ENCODE data around the gene EFNA2. TPM values are rescaled to one million over a fixed set of nuclear protein-coding genes. Genes with fewer than 3 reads are reported as not detected.

EFNA2 gene
- total RNA-seq, 2 donors from 2014 or later = not detected

DNA sequence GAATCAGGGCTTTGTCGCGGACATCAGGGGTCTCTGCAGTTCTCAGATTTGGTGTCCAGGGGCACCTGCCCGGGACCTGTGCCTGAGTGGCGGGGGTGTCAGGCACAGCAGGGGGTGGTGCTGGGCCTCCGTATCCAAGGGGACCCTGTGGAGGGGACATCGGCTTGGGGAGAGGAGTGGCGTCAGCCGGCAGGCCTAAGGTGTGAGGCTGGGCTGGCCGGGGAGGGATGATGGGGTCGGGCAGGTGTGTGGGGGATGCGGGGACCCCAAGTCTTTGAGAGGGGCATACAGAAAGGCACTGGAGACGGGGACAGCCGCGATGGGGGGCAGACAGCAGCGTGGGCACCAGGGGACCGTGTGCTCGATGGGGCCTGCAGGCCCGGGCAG lies 2.5 kb downstream of the EFNA2 start:
- Mint-ChIP-seq H3K9me3 (no peaks in the 10 kb centered on the region), H3K27ac (no peak overlapping the region), H3K4me3 (no peak overlapping the region), H3K27me3 (peaks cover 19% of the 10 kb centered on the region), H3K36me3 (ENCODE audit: low read depth) (no peaks in the 10 kb centered on the region), H3K4me1 (no peaks in the 10 kb centered on the region)
- no peak for ATAC-seq (replicated peaks)

DNA sequence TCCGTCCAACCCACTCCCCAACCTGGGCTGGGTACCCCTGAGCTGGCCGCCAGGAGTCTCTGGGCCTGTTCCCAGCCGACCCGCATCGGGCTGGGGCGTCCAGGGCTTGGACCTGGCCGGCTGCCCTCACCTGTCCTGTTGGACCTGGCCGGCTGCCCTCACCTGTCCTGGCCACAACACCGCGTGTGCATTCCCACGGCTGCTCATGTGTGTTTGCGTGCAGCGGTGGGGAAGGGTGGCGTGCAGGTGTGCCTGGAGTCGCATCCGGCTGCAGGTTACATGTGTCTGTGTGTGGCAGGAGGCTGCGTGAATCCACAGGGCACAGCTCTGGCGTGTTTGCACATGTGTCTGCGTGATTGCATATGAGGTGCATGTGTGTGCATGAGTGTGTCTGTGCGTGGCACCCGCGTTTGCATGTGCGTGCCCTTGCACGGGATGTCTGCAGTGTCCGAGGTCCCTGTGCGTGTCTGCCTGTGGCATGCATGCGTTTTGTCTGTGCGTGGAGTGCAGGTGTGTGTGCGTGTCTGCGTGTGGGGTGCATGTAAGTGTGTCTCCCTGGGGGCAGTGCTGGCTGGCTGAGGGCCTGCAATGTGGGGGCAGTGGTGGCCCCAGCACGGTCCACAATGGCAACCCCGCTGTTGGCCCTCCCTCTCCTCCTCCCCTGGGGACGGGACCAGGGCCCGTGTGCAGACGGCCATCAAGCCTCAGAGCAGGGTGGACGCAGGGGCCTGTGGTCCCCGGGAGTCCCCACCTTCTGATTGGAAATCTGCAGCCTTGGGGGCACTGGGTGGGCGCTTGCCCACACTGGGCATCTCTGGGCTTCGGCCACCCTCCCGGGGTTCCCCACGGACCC lies 3.4 kb downstream of the EFNA2 start:
- H3K36me3 Mint-ChIP-seq (ENCODE audit: low read depth) = no peaks in the 10 kb centered on the region
- no peak overlapping the region for H3K27ac Mint-ChIP-seq
- H3K27me3 Mint-ChIP-seq = peaks cover 19% of the 10 kb centered on the region
- H3K4me1 Mint-ChIP-seq = no peaks in the 10 kb centered on the region
- H3K4me3 Mint-ChIP-seq = no peak overlapping the region
- ATAC-seq (replicated peaks) = no peak
- no peaks in the 10 kb centered on the region for H3K9me3 Mint-ChIP-seq

DNA sequence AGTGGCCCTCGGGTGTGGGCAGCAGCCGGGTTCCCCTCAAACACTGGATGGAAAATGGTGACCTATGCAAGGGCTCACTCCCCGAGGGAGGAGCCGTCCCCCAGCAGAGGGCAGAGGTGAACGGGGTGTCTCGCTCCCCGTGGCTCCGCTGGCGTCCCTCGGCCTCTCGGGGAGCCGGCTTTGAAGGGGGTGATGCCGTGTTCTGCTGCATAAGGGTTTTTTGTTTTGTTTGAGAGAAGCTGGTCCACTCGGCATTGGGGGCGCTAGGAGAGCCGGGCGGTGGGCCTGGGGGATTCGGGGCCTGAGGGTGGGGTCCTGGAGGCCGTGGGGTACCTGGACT lies 4.0 kb downstream of the EFNA2 start:
- ATAC-seq (replicated peaks) = no peak
- Mint-ChIP-seq H3K27ac (no peak overlapping the region), H3K9me3 (no peaks in the 10 kb centered on the region), H3K27me3 (peaks cover 13% of the 10 kb centered on the region), H3K4me1 (no peaks in the 10 kb centered on the region), H3K36me3 (ENCODE audit: low read depth) (no peaks in the 10 kb centered on the region), H3K4me3 (no peak overlapping the region)

DNA sequence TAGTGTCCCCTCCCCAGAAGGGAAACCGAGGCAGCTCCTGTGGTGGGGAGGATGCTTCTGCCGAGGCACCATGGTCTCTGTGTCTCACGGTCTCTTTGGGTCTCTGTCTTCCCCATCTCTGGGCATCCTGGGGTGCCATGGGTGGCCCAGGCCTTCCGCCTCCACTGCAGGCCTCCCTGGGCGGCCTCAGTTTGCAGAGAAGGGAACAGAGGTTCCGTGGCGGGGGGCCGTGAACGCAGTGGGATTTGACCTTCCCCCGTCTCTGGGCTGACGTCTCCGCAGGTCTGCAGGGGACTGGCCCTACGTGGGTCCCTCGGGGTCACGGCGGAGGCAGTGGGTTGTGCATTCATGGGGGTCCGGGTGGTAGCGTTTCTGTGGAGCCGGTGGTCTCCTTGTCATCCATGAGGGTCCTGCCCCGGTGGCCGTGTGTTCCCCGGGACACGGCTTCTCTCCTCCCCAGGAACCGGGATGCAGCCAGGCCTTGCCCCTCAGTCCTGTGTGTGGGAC lies 4.6 kb downstream of the EFNA2 start:
- peaks cover 10% of the 10 kb centered on the region for H3K27me3 Mint-ChIP-seq
- no peaks in the 10 kb centered on the region for H3K4me1 Mint-ChIP-seq
- no peak overlapping the region for H3K27ac Mint-ChIP-seq
- H3K4me3 Mint-ChIP-seq = no peak overlapping the region
- no peaks in the 10 kb centered on the region for H3K36me3 Mint-ChIP-seq (ENCODE audit: low read depth)
- no peaks in the 10 kb centered on the region for H3K9me3 Mint-ChIP-seq
- ATAC-seq (replicated peaks) = no peak

DNA sequence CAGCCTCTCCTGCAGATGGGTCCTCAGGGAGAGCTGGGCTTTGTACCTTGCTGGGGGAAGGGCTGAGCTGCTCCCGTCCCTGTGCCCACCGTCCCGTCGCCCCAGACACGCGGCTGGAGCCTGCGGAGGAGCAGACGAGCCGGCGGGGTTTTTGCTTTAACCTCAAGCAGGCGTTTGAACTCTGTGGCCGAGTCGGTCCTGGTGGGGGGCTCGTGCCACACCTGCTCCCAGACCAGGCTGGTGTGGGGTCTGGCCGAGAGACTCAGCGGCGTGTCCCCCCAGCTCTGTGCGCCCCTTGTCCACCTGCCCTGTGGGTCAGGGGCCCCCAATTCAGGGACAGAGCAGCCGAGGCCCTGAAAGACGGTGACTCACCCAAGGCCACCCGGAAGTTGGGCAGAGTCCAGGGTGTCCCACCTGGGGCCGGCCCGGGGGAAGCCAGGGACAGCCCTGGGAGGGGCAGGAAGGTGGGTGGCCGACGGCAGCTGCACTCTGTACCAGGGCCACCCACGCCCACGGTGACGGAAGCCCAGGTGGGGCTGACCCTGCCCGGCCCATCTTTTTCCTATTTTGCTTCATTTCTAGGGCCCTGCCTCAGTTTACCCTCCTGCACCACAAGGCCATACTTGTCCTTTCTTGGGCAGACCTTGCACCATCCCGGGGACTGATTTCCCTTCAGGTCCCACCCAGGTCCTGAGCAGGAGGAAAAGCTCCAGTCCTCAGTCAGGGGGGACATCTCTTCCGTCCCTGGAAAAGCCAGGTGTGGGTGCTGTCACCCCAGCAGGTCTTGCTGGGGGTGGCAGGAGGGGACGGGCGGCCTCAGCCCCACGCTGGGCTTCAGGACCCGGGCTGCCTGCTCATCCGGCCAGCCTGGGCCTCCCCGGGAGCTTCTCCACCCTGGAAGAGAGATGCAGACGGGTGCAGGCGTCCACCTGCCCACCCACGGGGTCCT lies 5.3 kb downstream of the EFNA2 start:
- H3K4me3 Mint-ChIP-seq = no peak overlapping the region
- peaks cover 10% of the 10 kb centered on the region for H3K27me3 Mint-ChIP-seq
- no peaks in the 10 kb centered on the region for H3K4me1 Mint-ChIP-seq
- H3K27ac Mint-ChIP-seq = no peak overlapping the region
- ATAC-seq (replicated peaks) = no peak
- H3K9me3 Mint-ChIP-seq = no peaks in the 10 kb centered on the region
- no peaks in the 10 kb centered on the region for H3K36me3 Mint-ChIP-seq (ENCODE audit: low read depth)

DNA sequence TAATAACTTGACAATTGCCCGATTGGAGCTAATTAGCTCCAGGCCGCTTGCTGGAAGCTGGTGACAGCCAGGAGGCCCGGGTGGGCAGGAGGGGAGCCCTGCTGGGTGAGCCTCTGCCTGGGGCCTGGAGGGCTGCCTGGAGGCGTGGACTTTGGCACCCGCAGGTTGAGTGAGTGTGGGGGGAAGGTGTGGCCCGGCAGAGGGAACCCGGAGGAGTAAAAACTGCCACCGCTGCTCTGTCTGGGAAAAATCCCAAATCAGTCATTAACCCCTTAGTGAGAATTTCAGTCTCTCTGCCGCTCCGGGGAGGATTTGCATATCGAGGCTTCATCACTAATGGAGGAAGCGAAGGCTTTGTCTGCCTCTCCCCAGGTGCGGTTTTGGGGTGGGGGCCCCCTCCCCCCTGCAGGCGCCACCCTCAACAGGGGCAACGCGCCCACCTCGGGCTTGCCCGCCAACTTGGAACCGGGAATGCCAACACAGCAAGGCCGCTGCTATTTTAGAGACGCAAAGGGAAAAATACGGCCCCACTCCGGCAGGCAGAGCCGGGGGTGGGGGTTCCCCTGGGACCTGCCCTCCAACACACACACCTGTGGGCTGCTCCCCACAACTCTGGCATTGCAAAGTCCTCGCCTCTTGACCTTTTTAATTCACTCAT lies 6.2 kb downstream of the EFNA2 start:
- Mint-ChIP-seq H3K9me3 (no peaks in the 10 kb centered on the region), H3K27me3 (peaks cover 6% of the 10 kb centered on the region)
- ATAC-seq (replicated peaks) = no peak

DNA sequence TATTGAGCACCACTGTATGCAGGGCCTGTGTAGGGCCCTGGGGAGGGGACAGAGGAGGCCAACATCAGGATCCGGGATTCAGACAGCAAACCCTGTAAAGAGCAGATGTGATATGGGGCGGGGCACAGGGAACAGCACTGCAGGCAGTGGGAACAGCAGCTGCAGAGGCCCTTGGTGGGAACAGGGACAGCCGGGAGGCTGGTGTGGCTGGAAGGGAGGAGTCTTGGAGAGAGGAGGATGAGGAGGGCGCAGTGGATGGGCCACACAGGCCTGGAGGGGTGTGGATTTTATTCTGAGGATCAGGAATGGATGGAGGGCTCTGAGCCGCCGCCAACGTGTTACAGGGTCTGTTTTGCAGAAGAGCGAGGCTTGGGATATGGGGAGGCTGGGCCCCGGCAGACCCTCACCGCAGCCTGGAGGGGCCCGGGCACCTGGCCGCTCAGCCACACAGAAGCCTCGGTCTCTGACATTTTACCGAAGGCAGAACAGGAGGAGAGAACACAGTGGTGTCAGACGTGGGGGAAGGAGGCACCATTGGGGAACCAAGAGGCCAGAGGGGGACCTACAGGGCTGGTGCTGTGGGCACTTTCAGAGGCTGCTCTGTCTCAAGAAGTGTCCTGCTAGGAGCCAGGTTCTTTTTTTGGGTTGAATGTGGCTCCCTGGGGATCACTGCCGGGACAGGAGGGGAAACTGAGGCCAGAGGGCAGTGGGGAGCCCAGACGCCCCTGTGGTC lies 6.9 kb downstream of the EFNA2 start:
- H3K36me3 Mint-ChIP-seq (ENCODE audit: low read depth) = no peaks in the 10 kb centered on the region
- H3K4me1 Mint-ChIP-seq = no peaks in the 10 kb centered on the region
- no peak for ATAC-seq (replicated peaks)

More for the DNA sequence above, 6.2 kb downstream of the EFNA2 start:
- no peaks in the 10 kb centered on the region for H3K36me3 Mint-ChIP-seq (ENCODE audit: low read depth)
- no peak overlapping the region for H3K4me3 Mint-ChIP-seq
- no peak overlapping the region for H3K27ac Mint-ChIP-seq
- H3K4me1 Mint-ChIP-seq = no peaks in the 10 kb centered on the region

DNA sequence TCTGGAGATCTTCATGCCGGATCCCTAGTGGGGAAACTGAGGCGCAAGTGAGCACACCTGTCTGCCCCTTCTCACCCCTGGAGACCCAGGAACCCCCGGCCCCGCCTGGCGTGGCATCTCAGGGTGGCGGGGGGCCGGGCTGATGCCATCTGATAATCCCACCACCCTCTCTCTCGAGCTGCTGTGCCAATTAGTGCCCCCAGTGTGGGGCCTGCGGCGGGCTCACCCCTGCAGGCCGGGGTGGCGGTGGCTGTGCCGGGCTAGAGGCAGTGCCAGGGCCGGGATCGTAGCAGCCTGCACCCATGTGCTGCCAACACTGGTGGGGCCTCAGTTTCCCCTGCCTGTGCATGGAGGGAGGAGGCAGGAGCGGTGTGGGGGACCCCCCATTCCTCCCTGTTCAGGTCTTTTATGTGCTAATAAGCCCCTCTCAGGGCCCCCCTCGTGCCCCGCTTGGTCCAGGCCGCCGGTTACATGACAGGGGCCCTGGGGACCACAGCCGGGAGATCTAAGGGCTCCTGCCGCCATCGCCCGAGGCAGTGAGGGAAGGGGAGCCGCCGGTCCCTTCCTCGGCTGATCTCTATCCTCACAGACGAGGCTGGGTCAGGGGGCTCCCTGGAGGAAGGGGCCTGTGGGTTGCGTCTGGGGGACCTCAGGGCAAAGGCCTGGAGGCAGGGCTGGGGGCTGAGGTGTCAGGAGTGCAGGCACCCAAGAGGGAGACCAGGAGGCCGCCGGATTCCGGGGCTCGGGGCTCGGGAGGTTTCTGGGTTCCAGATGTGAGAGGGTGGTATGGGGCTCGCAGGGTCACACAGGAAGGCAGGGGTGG lies 8.3 kb downstream of the EFNA2 start:
- H3K4me1 Mint-ChIP-seq = no peaks in the 10 kb centered on the region
- no peak for ATAC-seq (replicated peaks)

More for the DNA sequence above, 6.9 kb downstream of the EFNA2 start:
- no peaks in the 10 kb centered on the region for H3K9me3 Mint-ChIP-seq
- H3K27ac Mint-ChIP-seq = no peak overlapping the region
- H3K4me3 Mint-ChIP-seq = no peak overlapping the region
- H3K27me3 Mint-ChIP-seq = peaks cover 6% of the 10 kb centered on the region

DNA sequence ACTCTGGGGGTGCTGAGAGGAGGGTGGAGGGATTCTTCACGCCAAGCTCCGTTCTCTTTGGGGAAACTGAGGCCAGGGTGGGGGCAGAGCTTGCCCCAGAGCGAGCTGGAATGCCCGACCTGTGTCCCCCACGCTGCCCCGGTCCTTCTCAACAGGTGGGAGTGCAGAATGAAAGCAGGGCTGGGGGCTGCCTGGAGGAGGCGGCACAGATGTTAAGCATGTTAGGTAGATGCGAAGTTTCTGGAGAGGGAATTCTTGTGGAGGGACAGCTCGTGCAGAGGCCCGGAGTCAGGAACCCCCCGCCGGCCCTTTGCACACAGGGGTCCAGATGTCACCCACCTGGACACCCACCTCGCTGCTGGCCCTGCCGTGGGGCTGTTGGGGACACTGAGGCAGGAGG lies 9.0 kb downstream of the EFNA2 start:
- no peaks in the 10 kb centered on the region for H3K4me1 Mint-ChIP-seq
- H3K9me3 Mint-ChIP-seq = no peaks in the 10 kb centered on the region
- ATAC-seq (replicated peaks) = no peak
- H3K27me3 Mint-ChIP-seq = peaks cover 6% of the 10 kb centered on the region
- no peaks in the 10 kb centered on the region for H3K36me3 Mint-ChIP-seq (ENCODE audit: low read depth)
- H3K27ac Mint-ChIP-seq = no peak overlapping the region
- no peak overlapping the region for H3K4me3 Mint-ChIP-seq

More for the DNA sequence above, 8.3 kb downstream of the EFNA2 start:
- Mint-ChIP-seq H3K27ac (no peak overlapping the region), H3K4me3 (no peak overlapping the region), H3K27me3 (peaks cover 6% of the 10 kb centered on the region), H3K9me3 (no peaks in the 10 kb centered on the region), H3K36me3 (ENCODE audit: low read depth) (no peaks in the 10 kb centered on the region)

DNA sequence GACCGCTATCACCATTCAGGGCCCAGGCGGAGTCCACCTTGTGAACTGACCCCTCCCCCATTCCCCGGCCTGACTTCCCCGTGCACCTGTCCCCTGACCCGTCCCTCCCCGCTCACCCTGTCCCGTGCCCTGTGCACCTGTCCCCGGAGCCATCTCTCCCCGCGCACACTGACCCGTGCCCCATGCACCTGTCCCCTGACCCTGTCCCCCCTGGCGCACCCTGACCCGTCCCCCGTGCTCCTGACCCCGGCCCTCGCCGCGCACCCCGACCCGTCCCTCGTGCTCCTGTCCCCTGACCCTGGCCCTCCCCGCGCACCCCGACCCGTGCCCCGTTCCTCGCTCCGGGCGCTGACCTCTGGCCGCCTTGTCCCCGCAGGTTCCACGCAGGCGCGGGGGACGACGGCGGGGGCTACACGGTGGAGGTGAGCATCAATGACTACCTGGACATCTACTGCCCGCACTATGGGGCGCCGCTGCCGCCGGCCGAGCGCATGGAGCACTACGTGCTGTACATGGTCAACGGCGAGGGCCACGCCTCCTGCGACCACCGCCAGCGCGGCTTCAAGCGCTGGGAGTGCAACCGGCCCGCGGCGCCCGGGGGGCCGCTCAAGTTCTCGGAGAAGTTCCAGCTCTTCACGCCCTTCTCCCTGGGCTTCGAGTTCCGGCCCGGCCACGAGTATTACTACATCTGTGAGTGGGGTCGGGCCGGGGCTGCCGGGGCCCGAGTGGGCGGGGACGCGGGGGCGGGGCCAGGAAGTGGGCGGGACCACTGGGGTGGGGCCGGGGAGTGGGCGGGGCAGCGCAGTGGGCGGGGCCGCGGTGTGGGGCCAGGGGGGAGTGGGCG lies 9.7 kb downstream of the EFNA2 start:
- H3K4me3 Mint-ChIP-seq = no peak overlapping the region
- H3K27ac Mint-ChIP-seq = no peak overlapping the region
- H3K9me3 Mint-ChIP-seq = no peaks in the 10 kb centered on the region
- ATAC-seq (replicated peaks) = no peak
- no peaks in the 10 kb centered on the region for H3K36me3 Mint-ChIP-seq (ENCODE audit: low read depth)
- peaks cover 6% of the 10 kb centered on the region for H3K27me3 Mint-ChIP-seq
- H3K4me1 Mint-ChIP-seq = no peaks in the 10 kb centered on the region

DNA sequence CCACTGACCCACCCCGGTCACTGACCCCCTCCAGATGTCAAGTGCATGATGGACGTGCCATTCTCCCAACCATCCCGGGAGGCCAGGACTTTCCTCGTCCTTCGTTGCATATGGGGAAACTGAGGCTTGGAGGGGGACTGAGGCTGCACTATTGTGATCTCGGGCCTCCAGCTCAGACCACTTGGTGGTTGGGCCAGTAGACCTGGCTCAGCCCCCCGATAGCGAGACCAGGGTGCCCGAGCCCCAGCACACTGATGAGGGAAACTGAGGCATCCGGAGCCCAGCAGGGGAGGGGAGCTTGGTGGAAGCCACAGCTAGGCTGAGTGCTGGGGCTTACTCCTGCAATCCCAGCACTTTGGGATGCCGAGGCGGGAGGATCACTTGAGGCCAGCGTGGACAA lies 10.4 kb downstream of the EFNA2 start:
- H3K27me3 Mint-ChIP-seq = peaks cover 6% of the 10 kb centered on the region
- no peak overlapping the region for H3K4me3 Mint-ChIP-seq
- ATAC-seq (replicated peaks) = no peak

DNA sequence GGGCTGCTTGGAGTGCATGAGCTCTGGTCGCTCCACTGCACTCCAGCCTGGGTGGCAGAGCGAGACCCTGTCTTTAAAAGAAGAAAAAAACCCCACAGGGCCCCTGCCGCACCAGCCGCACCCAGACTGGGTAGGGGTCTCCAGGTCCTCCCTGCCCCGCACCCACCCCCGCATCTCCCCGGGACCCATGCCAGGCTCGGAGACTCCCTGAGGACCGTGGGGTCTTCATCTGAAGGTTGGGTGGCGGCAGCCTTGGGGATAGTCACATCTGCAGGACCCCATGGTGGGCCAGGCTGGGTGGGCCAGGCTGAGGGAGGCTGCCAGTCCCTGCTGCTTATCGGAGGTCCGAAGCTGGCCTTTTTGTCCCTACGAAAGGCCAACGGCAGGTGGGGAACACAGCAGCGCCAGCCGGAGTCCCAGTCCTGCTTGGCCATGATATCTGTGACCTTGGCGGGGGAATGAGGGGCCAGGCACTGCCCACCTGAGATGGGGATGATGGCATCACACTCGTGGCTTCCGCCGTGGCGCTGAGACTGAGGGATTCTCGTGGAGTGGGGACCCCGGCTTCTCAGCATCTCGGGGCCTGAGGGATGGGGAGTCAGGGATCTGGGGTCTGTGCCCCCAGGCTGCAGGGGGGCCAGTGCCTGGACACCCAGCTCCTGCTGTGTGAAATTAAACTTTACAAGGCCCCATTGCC lies 11.1 kb downstream of the EFNA2 start:
- no peaks in the 10 kb centered on the region for H3K36me3 Mint-ChIP-seq (ENCODE audit: low read depth)
- no peak overlapping the region for H3K4me3 Mint-ChIP-seq
- peaks cover 6% of the 10 kb centered on the region for H3K27me3 Mint-ChIP-seq
- no peak for ATAC-seq (replicated peaks)
- H3K27ac Mint-ChIP-seq = no peak overlapping the region
- no peaks in the 10 kb centered on the region for H3K4me1 Mint-ChIP-seq
- no peaks in the 10 kb centered on the region for H3K9me3 Mint-ChIP-seq

More for the DNA sequence above, 10.4 kb downstream of the EFNA2 start:
- H3K36me3 Mint-ChIP-seq (ENCODE audit: low read depth) = no peaks in the 10 kb centered on the region
- no peaks in the 10 kb centered on the region for H3K4me1 Mint-ChIP-seq
- H3K9me3 Mint-ChIP-seq = no peaks in the 10 kb centered on the region
- no peak overlapping the region for H3K27ac Mint-ChIP-seq
